Measurements from ENCODE around the gene C10orf62.
"Not testable (repeated sequence)": the region's sequence is repeated elsewhere in the genome, so short reads cannot be mapped to it uniquely, and the experiment has no call there.

The C10orf62 gene

GRCh38 chr10:97564776-97565175 lies 24.7 kb upstream of the C10orf62 start:
- DNase-seq (ENCODE audit: low read depth in 2 of 2) = no peak

GRCh38 chr10:97566336-97566996 lies 23.1 kb upstream of the C10orf62 start:
- no peak for DNase-seq (ENCODE audit: low read depth in 2 of 2)

- no peak for DNase-seq (ENCODE audit: low read depth in 2 of 2)
These were observed 21.6 kb upstream of the C10orf62 start for GRCh38 chr10:97567891-97568290.

- DNase-seq (ENCODE audit: low read depth in 2 of 2) = no peak
These were observed 19.3 kb upstream of the C10orf62 start for GRCh38 chr10:97570146-97570788.

GRCh38 chr10:97570789-97571471 lies 18.6 kb upstream of the C10orf62 start:
- DNase-seq (ENCODE audit: low read depth in 2 of 2) = no peak

- no peak for DNase-seq (ENCODE audit: low read depth in 2 of 2)
These were observed 17.9 kb upstream of the C10orf62 start for GRCh38 chr10:97571622-97572021.

- peak; percentile 7 to 15 for DNase-seq (ENCODE audit: low read depth in 2 of 2)
These were observed 17.1 kb upstream of the C10orf62 start, which contains the start of gene ANKRD2 for GRCh38 chr10:97572214-97572989. Gene ANKRD2 (plus strand): TSS chr10:97572779. CDS start chr10:97572789, 10 bp downstream.

GRCh38 chr10:97573021-97573420 lies 16.5 kb upstream of the C10orf62 start:
- no peak for DNase-seq (ENCODE audit: low read depth in 2 of 2)

- no peak for DNase-seq (ENCODE audit: low read depth in 2 of 2)
These were observed 15.8 kb upstream of the C10orf62 start for GRCh38 chr10:97573672-97574071.

- DNase-seq (ENCODE audit: low read depth in 2 of 2) = no peak
These were observed 15.0 kb upstream of the C10orf62 start for GRCh38 chr10:97574374-97575126.

- DNase-seq (ENCODE audit: low read depth in 2 of 2) = no peak
These were observed 14.3 kb upstream of the C10orf62 start for GRCh38 chr10:97575127-97575668.

- not testable (repeated sequence) for DNase-seq (ENCODE audit: low read depth in 2 of 2)
These were observed 13.0 kb upstream of the C10orf62 start for GRCh38 chr10:97576487-97576886.

GRCh38 chr10:97577701-97578100 lies 11.8 kb upstream of the C10orf62 start:
- no peak for DNase-seq (ENCODE audit: low read depth in 2 of 2)

GRCh38 chr10:97578171-97578844 lies 11.2 kb upstream of the C10orf62 start:
- no peak for DNase-seq (ENCODE audit: low read depth in 2 of 2)

GRCh38 chr10:97580421-97581367 lies 8.8 kb upstream of the C10orf62 start:
- DNase-seq (ENCODE audit: low read depth in 2 of 2) = no peak

- no peak for DNase-seq (ENCODE audit: low read depth in 2 of 2)
These were observed 7.4 kb upstream of the C10orf62 start for GRCh38 chr10:97582169-97582568.

- DNase-seq (ENCODE audit: low read depth in 2 of 2) = no peak
These were observed 6.0 kb upstream of the C10orf62 start for GRCh38 chr10:97583476-97583875.

GRCh38 chr10:97584060-97584797 lies 5.3 kb upstream of the C10orf62 start, which contains the start of gene HOGA1:
Gene HOGA1 (plus strand): TSS chr10:97584389. CDS start chr10:97584704, 315 bp downstream.
- DNase-seq (ENCODE audit: low read depth in 2 of 2) = no peak
